Calu3 (cell line): ENCODE data around the gene DCST2. TPM values are rescaled to one million over a fixed set of nuclear protein-coding genes. Genes with fewer than 3 reads are reported as not detected.

Source experiments
- BruUV-seq: library from RNA; stranded (reverse); fragments of 400-500 nt; replicated peaks from 2 replicates; lab custom pipeline; 2021; lab: Mats Ljungman, UMichigan
- CTCF ChIA-PET: fragments of 300-600 bp; sonication (Branson Sonifier 250); formaldehyde crosslinking; loops from one replicate; lab custom pipeline; 2022; ENCODE audit warnings: antibody characterized with exemption; lab: Charles Lee
- DNase-seq: peaks from one replicate; pipeline ENCODE4 v3.0.0; 2022
- H3K27ac Mint-ChIP-seq: one replicate; pipeline ENCODE4 v1.8.0; 2022; ENCODE audit warnings: mixed read lengths; ENCODE audit not compliant: unreplicated experiment
- H3K27me3 Mint-ChIP-seq: one replicate; pipeline ENCODE4 v1.8.0; 2022; ENCODE audit warnings: mixed read lengths; ENCODE audit not compliant: unreplicated experiment
- H3K36me3 Mint-ChIP-seq: one replicate; pipeline ENCODE4 v1.8.0; 2022; ENCODE audit warnings: mild to moderate bottlenecking, moderate library complexity, mixed read lengths; ENCODE audit not compliant: insufficient read depth, unreplicated experiment
- H3K4me1 Mint-ChIP-seq: one replicate; pipeline ENCODE4 v1.8.0; 2022; ENCODE audit warnings: mild to moderate bottlenecking, low read depth, mixed read lengths; ENCODE audit not compliant: unreplicated experiment
- H3K4me3 Mint-ChIP-seq: one replicate; pipeline ENCODE4 v1.8.0; 2022; ENCODE audit warnings: mild to moderate bottlenecking, low read depth, moderate library complexity, mixed read lengths; ENCODE audit not compliant: unreplicated experiment
- H3K9me3 Mint-ChIP-seq: one replicate; pipeline ENCODE4 v1.8.0; 2022; ENCODE audit warnings: low read depth, mixed read lengths; ENCODE audit not compliant: unreplicated experiment
- CTCF ChIP-seq: fragments of 200-600 bp; IDR thresholded peaks from one replicate; pipeline ENCODE4 v1.8.0; 2022; ENCODE audit warnings: antibody characterized with exemption; ENCODE audit not compliant: unreplicated experiment
- intact Hi-C: fragments of 100-400 bp; cut with micrococcal nuclease; formaldehyde crosslinking; loops from one replicate; pipeline ENCODE4 v1.10.0; 2022; ENCODE audit not compliant: unreplicated experiment
- total RNA-seq: library from RNA; stranded (reverse); gene quantifications from 2 replicates; pipeline ENCODE4 v1.2.3, GENCODE V29; 2022

Gene DCST2
- total RNA-seq, 1 experiment from 2014 or later, result 1.4 TPM

DNA sequence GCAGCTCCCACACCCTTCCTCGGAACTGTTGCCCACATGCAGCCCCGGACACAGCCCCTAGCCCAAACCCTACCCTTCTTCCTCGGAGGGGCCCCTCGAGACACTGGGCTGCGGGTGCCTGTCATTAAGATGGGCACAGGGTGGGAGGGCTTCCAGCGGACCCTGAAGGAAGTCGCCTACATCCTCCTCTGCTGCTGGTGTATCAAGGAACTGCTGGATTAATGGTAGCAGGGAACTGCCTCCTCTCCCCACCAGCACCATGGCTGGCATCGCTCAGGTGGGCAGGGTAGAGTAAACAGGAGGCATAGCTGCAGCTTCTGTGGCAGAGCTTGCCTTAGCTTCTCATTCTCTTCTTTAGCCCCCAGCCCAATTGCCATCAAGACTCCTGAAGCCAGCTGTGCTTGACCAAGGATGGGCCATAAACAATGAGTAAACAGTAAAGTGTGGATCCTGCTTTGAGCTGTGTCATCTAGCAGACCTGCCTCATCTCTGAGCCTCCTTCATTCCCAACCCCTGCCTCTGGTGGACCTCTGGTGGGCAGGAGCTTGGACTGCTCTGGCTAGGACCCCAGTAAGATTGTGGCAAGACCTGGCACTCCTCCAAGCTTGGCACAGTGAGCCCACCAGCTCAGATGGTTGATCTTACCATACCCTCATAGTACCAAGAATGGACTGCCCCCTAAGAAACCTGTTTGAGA lies 39.9 kb downstream of the DCST2 start, which contains the start of gene LENEP:
Gene LENEP (plus strand): TSS at position 15 of the 697 bp plus-strand sequence. CDS start 22 bp downstream, at position 37.
- CTCF ChIA-PET, result interaction anchor here (0.5 to 2.2 kb wide), 14 partner anchors 10 to 728 kb away, joined by 3 to 13 read pairs (median 4); partner anchors contain the start of genes ADAM15, FLAD1 and PYGO2

GRCh38 chr1:154992721-154993571 lies 40.6 kb downstream of the DCST2 start:
- BruUV-seq, result no TSS peak
- Mint-ChIP-seq H3K4me1 (peaks cover 11% of the 10 kb centered on the region), H3K4me3 (no peak overlapping the region), H3K9me3 (no peaks in the 10 kb centered on the region), H3K27ac (no peak overlapping the region), H3K27me3 (no peaks in the 10 kb centered on the region), H3K36me3 (peaks cover 38% of the 10 kb centered on the region)
- peak; percentile 56 for DNase-seq
- intact Hi-C loops, result no loop called here
- no peak for TF ChIP-seq CTCF
- CTCF ChIA-PET, result interaction anchor here (0.6 to 2.2 kb wide), 10 partner anchors 10 to 260 kb away, joined by 3 to 13 read pairs (median 4); partner anchors contain the start of genes ADAM15, FLAD1 and PYGO2

More for the DNA sequence above, 39.9 kb downstream of the DCST2 start, which contains the start of gene LENEP:
- no peak for DNase-seq
- Mint-ChIP-seq H3K9me3 (no peaks in the 10 kb centered on the region), H3K27ac (no peak within 1 kb of the TSS), H3K4me1 (peaks cover 17% of the 10 kb centered on the region), H3K36me3 (peaks cover 43% of the 10 kb centered on the region), H3K27me3 (no peaks in the 10 kb centered on the region), H3K4me3 (no peak within 1 kb of the TSS)
- intact Hi-C loops, result no loop called here
- TF ChIP-seq CTCF, result no peak
- BruUV-seq, result no TSS peak

DNA sequence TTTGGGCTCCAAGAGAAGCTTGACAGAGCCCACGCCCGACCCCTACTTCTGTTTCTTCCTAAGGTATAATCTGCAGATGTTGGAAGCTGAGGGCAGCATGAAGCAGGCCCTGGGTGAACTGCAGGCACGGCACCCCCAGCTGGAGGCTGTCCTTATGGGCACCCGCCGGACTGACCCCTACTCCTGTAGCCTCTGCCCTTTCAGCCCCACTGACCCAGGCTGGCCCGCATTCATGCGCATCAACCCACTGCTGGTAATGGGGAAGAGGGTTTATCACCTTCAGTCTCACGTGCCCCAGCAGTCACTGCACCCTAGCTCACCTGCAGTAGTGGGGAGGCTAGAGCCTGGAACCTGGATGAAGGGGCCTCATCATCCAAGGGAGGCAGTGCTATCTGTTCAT lies 43.3 kb downstream of the DCST2 start:
- no peak for DNase-seq
- Mint-ChIP-seq H3K4me1 (no peaks in the 10 kb centered on the region), H3K27ac (no peak overlapping the region), H3K9me3 (no peaks in the 10 kb centered on the region), H3K27me3 (no peaks in the 10 kb centered on the region), H3K36me3 (peaks cover 39% of the 10 kb centered on the region), H3K4me3 (no peak overlapping the region)
- no peak for TF ChIP-seq CTCF
- CTCF ChIA-PET, result interaction anchor here (0.9 kb wide), 1 partner anchor 24 kb away, joined by 3 read pairs; no protein-coding TSS in a partner anchor
- intact Hi-C loops, result no loop called here
- no TSS peak for BruUV-seq

GRCh38 chr1:154989195-154989860 lies 44.3 kb downstream of the DCST2 start:
- no TSS peak for BruUV-seq
- no peak overlapping the region for H3K4me3 Mint-ChIP-seq

More at GRCh38 chr1:154989195-154989860, 44.3 kb downstream of the DCST2 start:
- CTCF ChIA-PET, result interaction anchor here (0.9 kb wide), 1 partner anchor 23 kb away, joined by 3 read pairs; no protein-coding TSS in a partner anchor
- no peaks in the 10 kb centered on the region for H3K9me3 Mint-ChIP-seq
- H3K4me1 Mint-ChIP-seq, result peaks cover 1% of the 10 kb centered on the region
- H3K36me3 Mint-ChIP-seq, result peaks cover 38% of the 10 kb centered on the region
- H3K27ac Mint-ChIP-seq, result no peak overlapping the region
- no peak for DNase-seq
- intact Hi-C loops, result no loop called here
- no peak for TF ChIP-seq CTCF
- H3K27me3 Mint-ChIP-seq, result no peaks in the 10 kb centered on the region
